Ascending aorta (tissue), 2 donors: ENCODE measurements around the gene NTM. TPM values are rescaled to one million over a fixed set of nuclear protein-coding genes. Genes with fewer than 3 reads are reported as not detected.
A peak's percentile ranks its signal among the peaks of the same experiment; 100 is the strongest.

Experiments
- DNase-seq, 2 donors: peaks; one replicate each; pipeline ENCODE4 v3.0.0-alpha.2; 2019; ENCODE audit warnings: low spot score in 2 of 2
- H3K27ac ChIP-seq, 2 donors: fragments of 200-600 bp; sonication (generic); one replicate each; pipeline ENCODE4 v1.5.1; 2016 to 2017; ENCODE audit warnings: mild to moderate bottlenecking in 1 of 2
- H3K27me3 ChIP-seq: fragments of 200-600 bp; sonication (generic); one replicate; pipeline ENCODE4 v1.5.1; 2017
- H3K36me3 ChIP-seq, 2 donors: fragments of 200-600 bp; sonication (generic); one replicate each; pipeline ENCODE4 v1.5.1; 2016
- H3K4me1 ChIP-seq, 2 donors: fragments of 200-600 bp; sonication (generic); one replicate each; pipeline ENCODE4 v1.5.1; 2016 to 2017; ENCODE audit warnings: mild to moderate bottlenecking in 1 of 2
- H3K4me3 ChIP-seq, 2 donors: fragments of 200-600 bp; sonication (generic); one replicate each; pipeline ENCODE4 v1.5.1; 2016 to 2017; ENCODE audit warnings: mild to moderate bottlenecking in 1 of 2
- H3K9me3 ChIP-seq, 2 donors: fragments of 200-600 bp; sonication (generic); one replicate each; pipeline ENCODE4 v1.5.1; 2016
- intact Hi-C: fragments of 100-400 bp; cut with DNase I; formaldehyde crosslinking; loops from one replicate; pipeline ENCODE4 v1.15.1; 2023
- total RNA-seq: library from RNA; depleted of rRNA; stranded (reverse); fragments of >200 nt; gene quantifications from one replicate; pipeline ENCODE4 v1.1.0, GENCODE V29; 2016
- TF ChIP-seq, protein P1 (sequence below), 3 experiments: fragments of 200-600 bp in 2 of 3; fragments of 450-650 bp in 1 of 3; sonication (generic) in 2 of 3; IDR thresholded peaks; one replicate each; pipeline ENCODE4 v1.5.1; 2016 to 2019; ENCODE audit warnings: antibody characterized with exemption in 3 of 3, mild to moderate bottlenecking in 1 of 3, moderate library complexity in 1 of 3

Gene NTM
- total RNA-seq, 1 donor from 2014 or later, result not detected

- TF ChIP-seq, protein P1, sequence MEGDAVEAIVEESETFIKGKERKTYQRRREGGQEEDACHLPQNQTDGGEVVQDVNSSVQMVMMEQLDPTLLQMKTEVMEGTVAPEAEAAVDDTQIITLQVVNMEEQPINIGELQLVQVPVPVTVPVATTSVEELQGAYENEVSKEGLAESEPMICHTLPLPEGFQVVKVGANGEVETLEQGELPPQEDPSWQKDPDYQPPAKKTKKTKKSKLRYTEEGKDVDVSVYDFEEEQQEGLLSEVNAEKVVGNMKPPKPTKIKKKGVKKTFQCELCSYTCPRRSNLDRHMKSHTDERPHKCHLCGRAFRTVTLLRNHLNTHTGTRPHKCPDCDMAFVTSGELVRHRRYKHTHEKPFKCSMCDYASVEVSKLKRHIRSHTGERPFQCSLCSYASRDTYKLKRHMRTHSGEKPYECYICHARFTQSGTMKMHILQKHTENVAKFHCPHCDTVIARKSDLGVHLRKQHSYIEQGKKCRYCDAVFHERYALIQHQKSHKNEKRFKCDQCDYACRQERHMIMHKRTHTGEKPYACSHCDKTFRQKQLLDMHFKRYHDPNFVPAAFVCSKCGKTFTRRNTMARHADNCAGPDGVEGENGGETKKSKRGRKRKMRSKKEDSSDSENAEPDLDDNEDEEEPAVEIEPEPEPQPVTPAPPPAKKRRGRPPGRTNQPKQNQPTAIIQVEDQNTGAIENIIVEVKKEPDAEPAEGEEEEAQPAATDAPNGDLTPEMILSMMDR (IDR thresholded peaks at IDR 0.05), result no peak
- Histone ChIP-seq H3K4me1 (no peaks in the 10 kb centered on the region), H3K4me3 (no peak overlapping the region), H3K27me3 (no peaks in the 10 kb centered on the region), H3K36me3 (no peaks in the 10 kb centered on the region), H3K27ac (no peak overlapping the region), H3K9me3 (no peaks in the 10 kb centered on the region)
- intact Hi-C loops, result no loop called here
- DNase-seq, result no peak
Observed at GRCh38 chr11:132052904-132053303, 682.5 kb downstream of the NTM start.

DNA sequence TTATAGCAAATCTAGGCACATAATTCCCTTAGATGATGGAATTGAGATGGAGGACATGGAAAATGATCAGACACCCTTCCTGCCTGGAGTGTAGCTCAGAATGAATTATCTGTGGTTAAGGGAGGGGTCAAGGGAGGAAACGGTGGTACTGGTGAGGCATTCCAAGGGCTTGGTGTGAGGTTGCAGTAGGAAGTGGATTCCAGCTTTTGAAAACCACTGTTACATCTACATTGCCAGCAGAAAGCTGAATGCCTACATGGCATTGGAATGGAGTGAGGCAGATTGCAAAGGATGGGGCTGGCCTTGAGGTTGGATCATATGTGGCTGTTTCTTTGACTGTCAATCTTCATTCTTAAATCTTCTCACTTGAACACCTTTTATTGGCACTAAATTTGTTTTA is 684.4 kb downstream of the NTM start:
- Histone ChIP-seq H3K4me3 (no peak overlapping the region), H3K9me3 (no peaks in the 10 kb centered on the region), H3K27ac (no peak overlapping the region), H3K27me3 (no peaks in the 10 kb centered on the region), H3K36me3 (no peaks in the 10 kb centered on the region), H3K4me1 (no peaks in the 10 kb centered on the region)
- TF ChIP-seq, protein P1 (IDR thresholded peaks at IDR 0.05), result no peak
- no peak for DNase-seq
- intact Hi-C loops, result no loop called here

DNA sequence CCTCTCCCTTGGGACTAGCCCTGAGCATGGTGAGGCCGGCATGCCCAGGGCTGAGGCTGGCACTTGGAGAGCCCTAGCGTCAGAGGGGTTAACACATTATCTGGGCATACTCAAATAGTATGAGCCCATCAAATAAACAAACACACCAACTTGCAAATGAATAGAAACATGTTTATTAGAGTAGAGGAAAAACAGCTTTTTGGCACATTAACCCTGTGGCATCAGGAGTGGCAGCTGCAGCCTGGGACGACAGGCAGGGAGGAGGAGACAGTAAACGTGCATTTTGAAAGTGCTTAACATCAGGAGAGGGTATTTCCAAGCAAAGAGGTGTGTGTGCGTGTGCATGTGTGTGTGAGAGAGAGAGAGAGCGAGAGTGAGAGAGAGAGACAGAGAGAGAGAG is 684.9 kb downstream of the NTM start:
- DNase-seq, result no peak
- no peaks in the 10 kb centered on the region for H3K36me3 ChIP-seq
- TF ChIP-seq, protein P1 (IDR thresholded peaks at IDR 0.05), result no peak
- H3K27ac ChIP-seq, result no peak overlapping the region
- intact Hi-C loops, result no loop called here
- no peaks in the 10 kb centered on the region for H3K4me1 ChIP-seq
- no peak overlapping the region for H3K4me3 ChIP-seq
- no peaks in the 10 kb centered on the region for H3K9me3 ChIP-seq
- H3K27me3 ChIP-seq, result no peaks in the 10 kb centered on the region

DNA sequence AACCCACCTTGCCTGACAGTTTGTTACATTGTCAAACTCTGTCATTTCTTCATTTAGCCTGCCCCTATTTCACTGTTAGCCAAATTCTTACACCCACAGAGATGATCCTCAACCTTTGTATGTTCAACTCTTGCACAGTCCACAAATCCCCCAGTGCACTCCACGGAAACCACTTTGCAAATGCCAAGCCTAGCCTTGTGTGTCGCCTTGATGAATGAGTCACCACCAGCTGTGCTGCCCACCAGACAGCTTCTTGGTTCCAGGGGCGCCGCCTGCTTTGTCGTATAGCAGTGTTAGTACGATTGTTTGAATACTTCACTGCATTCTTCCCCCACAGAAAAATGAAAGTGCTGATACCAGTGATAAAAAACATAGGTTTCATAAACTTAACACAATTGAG is 686.3 kb downstream of the NTM start:
- intact Hi-C loops, result no loop called here
- Histone ChIP-seq H3K4me1 (no peaks in the 10 kb centered on the region), H3K27me3 (no peaks in the 10 kb centered on the region), H3K27ac (no peak overlapping the region), H3K36me3 (no peaks in the 10 kb centered on the region), H3K9me3 (no peaks in the 10 kb centered on the region), H3K4me3 (no peak overlapping the region)
- peak in 1 of 2 donors; percentile 71 for DNase-seq
- TF ChIP-seq, protein P1 (IDR thresholded peaks at IDR 0.05), result no peak

GRCh38 chr11:132057266-132057665 is 686.9 kb downstream of the NTM start:
- no peaks in the 10 kb centered on the region for H3K27me3 ChIP-seq
- H3K4me3 ChIP-seq, result no peak overlapping the region
- H3K27ac ChIP-seq, result no peak overlapping the region
- TF ChIP-seq, protein P1 (IDR thresholded peaks at IDR 0.05), result no peak
- intact Hi-C loops, result no loop called here
- H3K4me1 ChIP-seq, result no peaks in the 10 kb centered on the region
- DNase-seq, result no peak
- H3K36me3 ChIP-seq, result no peaks in the 10 kb centered on the region
- no peaks in the 10 kb centered on the region for H3K9me3 ChIP-seq

GRCh38 chr11:132058211-132058772 is 687.9 kb downstream of the NTM start:
- peak overlapping the region in 1 of 2 donors; percentile 6 for H3K27ac ChIP-seq

More at GRCh38 chr11:132058211-132058772, 687.9 kb downstream of the NTM start:
- Histone ChIP-seq H3K4me1 (no peaks in the 10 kb centered on the region), H3K9me3 (no peaks in the 10 kb centered on the region), H3K36me3 (no peaks in the 10 kb centered on the region), H3K4me3 (no peak overlapping the region), H3K27me3 (no peaks in the 10 kb centered on the region)
- intact Hi-C loops, result no loop called here
- TF ChIP-seq, protein P1 (IDR thresholded peaks at IDR 0.05), result no peak
- peak in 1 of 2 donors; percentile 72 for DNase-seq
